RWPE1 (cell line): ENCODE results near the gene LGI4.

Source experiments
- CTCF ChIA-PET: fragments of 350-600 bp; sonication (Branson Sonifier 250); formaldehyde crosslinking; extraction: SDS; loops from one replicate; lab custom pipeline; 2021; lab: Yijun Ruan, JAX
- POLR2A ChIA-PET: fragments of 400-600 bp; formaldehyde crosslinking; extraction: SDS; loops from one replicate; lab custom pipeline; 2020; ENCODE audit warnings: antibody characterized with exemption; ENCODE audit not compliant: low non-redundant PET; lab: Yijun Ruan, JAX
- DNase-seq: peaks from one replicate; pipeline ENCODE4 v3.0.0; 2012; ENCODE audit warnings: low spot score
- H3K27ac ChIP-seq: fragments of 450-650 bp; 2 replicates; pipeline ENCODE4 v1.5.1; 2017
- TF ChIP-seq, protein P1 (sequence below): fragments of 450-650 bp; conservative IDR thresholded peaks from 2 replicates; pipeline ENCODE4 v1.5.1; 2017; ENCODE audit warnings: low read depth, mild to moderate bottlenecking

The LGI4 gene

DNA sequence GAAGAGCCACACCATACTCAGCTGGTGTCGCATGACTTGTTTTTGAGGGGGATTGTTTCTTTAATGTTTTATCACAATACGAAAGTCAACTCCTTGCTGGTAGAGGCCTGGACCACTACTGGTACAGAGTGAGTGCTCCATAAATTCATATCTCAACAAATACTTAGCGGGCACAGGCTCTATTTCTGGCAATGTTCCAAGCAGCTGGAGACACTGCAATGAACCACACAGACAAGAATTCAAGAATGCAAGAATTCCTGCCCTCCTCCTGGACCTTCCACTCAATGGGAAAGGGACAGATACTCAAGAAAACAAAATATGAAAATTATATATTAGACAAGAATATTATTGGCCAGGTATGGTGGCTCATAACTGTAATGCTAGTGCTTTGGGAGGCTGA lies 14.6 kb upstream of the LGI4 start:
- DNase-seq, result no peak
- ChIA-PET CTCF (no interaction called here), POLR2A (no interaction called here)
- H3K27ac ChIP-seq, result no peak overlapping the region
- TF ChIP-seq, protein P1, sequence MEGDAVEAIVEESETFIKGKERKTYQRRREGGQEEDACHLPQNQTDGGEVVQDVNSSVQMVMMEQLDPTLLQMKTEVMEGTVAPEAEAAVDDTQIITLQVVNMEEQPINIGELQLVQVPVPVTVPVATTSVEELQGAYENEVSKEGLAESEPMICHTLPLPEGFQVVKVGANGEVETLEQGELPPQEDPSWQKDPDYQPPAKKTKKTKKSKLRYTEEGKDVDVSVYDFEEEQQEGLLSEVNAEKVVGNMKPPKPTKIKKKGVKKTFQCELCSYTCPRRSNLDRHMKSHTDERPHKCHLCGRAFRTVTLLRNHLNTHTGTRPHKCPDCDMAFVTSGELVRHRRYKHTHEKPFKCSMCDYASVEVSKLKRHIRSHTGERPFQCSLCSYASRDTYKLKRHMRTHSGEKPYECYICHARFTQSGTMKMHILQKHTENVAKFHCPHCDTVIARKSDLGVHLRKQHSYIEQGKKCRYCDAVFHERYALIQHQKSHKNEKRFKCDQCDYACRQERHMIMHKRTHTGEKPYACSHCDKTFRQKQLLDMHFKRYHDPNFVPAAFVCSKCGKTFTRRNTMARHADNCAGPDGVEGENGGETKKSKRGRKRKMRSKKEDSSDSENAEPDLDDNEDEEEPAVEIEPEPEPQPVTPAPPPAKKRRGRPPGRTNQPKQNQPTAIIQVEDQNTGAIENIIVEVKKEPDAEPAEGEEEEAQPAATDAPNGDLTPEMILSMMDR, result no peak

DNA sequence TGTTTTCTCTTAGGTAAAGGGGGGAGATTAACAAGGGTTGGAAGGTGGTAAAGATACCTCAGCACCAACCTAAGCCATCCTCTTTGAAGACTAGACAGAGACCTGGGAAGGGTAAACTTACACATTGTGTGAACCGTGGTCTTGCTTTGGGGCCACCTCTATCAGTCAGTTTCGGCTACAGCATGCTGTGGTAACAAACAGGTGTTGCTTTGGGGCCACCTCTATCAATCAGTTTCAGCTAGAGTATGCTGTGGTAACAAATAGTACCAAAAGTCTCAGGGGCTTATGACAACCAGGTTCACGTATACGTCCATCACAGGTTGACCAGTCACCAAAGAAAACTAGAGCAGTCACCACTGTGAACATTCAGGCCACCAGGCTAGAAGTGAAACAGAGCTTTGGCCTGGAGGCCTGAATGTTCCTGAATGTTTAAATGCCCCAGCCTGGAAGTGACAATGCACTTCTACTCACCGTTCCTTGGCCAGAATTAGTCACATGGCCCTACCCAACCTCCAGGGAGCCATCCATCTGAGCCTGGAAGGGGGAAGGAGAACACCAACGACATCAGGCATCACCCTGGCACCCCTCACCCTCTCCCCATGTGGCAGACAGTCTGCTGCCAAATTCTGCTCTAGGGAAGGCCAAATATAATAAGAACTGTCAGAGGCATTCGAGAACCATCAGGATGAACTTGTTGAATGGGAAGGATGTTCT lies 12.0 kb upstream of the LGI4 start:
- TF ChIP-seq, protein P1, result no peak
- ChIA-PET CTCF (no interaction called here), POLR2A (no interaction called here)
- H3K27ac ChIP-seq, result no peak overlapping the region
- no peak for DNase-seq

DNA sequence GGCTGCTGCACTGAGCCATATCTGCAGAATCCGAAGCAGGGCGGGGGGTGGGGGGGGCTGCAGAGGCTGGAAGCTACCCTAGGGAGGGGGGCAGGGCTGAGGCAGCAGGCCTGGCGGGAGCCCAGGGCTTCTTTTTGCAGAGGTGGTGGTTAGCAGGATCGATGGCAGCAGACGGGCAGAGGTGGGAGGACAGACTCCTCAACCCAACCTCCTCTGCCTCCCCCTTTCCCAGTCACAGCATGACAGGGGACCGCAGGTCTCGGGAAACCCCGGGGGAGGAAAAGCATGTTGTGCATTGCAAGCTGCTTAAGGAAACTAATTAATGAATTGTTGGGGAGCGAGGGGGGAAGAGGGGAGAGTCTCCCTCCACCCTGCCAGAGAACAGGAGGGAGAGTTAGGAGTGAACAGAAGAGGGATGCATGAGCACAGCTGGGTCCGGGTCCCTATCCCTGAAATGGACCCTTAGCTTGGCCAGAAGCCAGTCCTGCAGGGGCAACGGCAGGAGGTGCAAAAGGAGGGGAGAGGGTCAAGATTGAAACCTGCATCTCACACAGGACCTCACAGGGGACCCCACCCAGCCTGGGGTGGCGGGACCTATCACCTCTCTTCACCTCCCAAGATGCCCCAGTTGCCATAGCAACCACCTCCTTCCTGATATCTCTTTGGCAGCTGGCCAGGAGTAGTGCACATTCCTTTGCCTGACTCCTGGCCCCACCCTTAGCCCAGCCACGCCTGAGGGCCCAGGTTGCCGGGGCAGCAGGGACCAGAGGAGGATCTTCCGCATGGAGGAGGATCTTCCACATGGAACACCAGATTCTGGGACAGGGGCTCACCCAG lies 10.0 kb upstream of the LGI4 start:
- ChIA-PET POLR2A (interaction anchor here (0.9 kb wide), 1 partner anchor 9 kb away, joined by 3 read pairs; no protein-coding TSS in a partner anchor), CTCF (interaction anchor here (0.8 to 1.6 kb wide), 2 partner anchors 9 to 10 kb away, joined by 3 to 8 read pairs; partner anchors contain the start of gene FXYD5)
- no peak overlapping the region for H3K27ac ChIP-seq
- TF ChIP-seq, protein P1, result no peak
- DNase-seq, result peak; percentile 91

DNA sequence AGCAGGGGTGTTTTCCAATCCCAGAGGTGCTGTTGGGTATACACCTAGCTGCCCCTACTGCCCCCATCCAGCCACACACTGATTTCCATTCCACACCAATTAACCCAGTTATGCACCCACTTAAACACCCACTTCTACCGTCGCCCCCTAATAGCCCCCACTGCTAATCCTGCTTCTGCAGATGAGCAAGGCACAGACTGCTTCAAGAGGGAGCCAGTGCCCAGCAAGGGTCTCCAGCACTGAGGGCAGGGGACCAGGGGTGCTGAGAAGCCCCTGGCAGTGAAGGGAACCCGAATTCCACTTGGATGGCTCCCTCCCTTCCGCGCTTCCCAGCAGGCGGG lies 9.4 kb upstream of the LGI4 start:
- ChIA-PET POLR2A (interaction anchor here (0.9 kb wide), 1 partner anchor 10 kb away, joined by 3 read pairs; no protein-coding TSS in a partner anchor), CTCF (interaction anchor here (0.6 to 0.8 kb wide), 2 partner anchors 9 to 76 kb away, joined by 3 read pairs; no protein-coding TSS in a partner anchor)
- TF ChIP-seq, protein P1, result no peak
- H3K27ac ChIP-seq, result no peak overlapping the region
- no peak for DNase-seq

DNA sequence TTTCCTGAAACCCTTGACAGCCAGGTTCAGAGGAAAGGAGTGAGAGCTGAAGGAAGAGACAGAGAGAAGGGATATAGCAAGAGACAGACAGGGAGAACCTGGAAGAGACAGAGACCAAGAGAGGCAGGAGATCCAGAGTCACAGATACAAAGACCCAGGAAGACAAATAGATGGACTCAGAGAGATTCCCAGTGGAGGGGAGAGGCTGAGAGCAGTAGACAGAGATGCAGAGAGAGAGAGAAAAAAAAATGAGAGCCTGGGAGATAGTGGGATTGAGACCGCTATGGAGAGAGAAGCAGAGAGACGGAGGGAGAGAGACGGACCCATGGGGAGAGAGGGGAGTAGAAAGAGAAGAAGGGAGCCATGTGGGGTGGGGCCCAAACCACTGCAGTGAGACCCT lies 9.0 kb upstream of the LGI4 start:
- ChIA-PET POLR2A (no interaction called here), CTCF (interaction anchor here (0.6 kb wide), 2 partner anchors 75 to 124 kb away, joined by 3 to 4 read pairs; no protein-coding TSS in a partner anchor)
- TF ChIP-seq, protein P1, result no peak
- no peak for DNase-seq
- H3K27ac ChIP-seq, result no peak overlapping the region

DNA sequence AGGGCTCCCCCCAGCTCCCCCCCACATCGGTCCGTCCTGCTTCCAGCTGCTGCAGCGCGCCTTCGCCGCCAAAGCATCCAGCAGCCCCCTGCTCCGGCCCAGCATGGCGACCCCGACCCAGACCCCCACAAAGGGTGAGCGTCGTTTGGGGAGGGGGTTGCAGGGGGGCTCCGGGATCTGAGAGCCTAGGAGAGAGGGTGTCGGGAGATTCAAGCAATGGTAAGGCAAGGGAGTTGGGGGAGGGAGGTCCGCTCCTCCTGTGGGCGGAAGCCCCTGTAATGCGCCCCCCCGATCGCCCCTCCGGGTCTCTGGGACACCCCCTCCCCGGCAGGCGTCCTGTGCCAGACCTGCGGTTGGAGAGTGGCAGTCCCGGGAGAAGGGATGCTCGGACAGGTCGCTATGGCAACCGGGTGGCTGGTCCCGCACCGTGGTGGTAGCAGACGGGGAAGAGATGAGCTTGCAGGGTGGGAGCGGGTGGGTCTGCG lies 8.4 kb upstream of the LGI4 start, which contains the start of gene FXYD7:
FXYD7 (plus strand) TSS at position 25 of the 485 bp plus-strand sequence; CDS start at position 104, 79 bp downstream.
- H3K27ac ChIP-seq, result no peak within 1 kb of the TSS
- DNase-seq, result no peak
- CTCF ChIA-PET, result interaction anchor here (0.6 to 2.6 kb wide), 5 partner anchors 29 to 172 kb away, joined by 4 to 14 read pairs (median 5); no protein-coding TSS in a partner anchor
- TF ChIP-seq, protein P1, result peak; percentile 16; the same call in 1 of the 2 replicates
- POLR2A ChIA-PET, result no interaction called here
